GM19455 (cell line): Measurements from ENCODE around the gene CADM2.

Experiments used
- ATAC-seq: cut with Tn5 transposase; IDR thresholded peaks from one replicate; pipeline ENCODE4 v1.9.1; 2021; ENCODE audit not compliant: unreplicated experiment

Gene CADM2

GRCh38 chr3:85303156-85303555, 344.4 kb downstream of the CADM2 start:
- ATAC-seq: no peak

DNA sequence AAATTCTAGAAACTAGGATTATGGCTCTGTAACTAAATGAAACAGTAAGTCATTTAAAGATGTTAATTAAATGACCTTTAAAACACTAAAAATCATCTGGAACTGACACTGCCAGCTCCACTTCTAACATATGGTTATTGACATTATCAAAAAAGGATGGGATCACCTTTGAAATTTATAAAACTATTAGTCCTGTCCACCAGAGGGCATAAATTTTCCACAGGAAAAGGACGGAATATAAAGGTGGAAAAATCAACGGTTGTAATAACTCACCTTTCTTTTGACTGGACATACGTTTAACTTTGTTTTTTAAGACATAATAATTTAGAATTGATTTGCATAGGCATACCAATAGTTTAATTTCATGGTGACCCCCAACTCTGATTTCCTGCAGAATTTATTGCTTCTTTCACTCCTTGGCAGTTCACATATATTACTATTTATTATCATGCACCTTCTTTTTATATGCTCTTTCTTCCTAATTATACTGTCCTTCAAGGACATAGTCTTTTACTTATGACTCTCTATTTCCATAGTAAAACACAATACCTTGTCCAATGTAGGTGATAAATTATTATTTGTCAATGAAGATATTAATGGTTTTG, 345.7 kb downstream of the CADM2 start:
- no peak for ATAC-seq

DNA sequence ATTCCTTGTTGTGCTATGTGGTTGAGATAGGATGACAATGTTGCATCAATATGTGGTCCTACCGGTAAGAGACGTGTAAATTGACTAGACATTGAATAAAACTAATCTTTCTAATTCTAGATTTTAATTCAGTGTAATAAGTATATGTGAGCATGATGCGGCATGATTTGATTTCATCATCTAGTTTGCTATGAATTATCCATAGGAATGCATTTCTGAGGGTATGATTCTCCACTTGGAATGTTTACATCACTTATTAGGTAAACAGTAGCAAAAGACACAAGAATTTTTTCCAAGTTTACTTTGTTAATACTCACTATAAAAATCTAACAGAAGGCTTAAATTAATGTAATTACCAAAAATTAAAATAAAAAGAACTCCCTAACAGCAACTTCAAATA, 353.5 kb downstream of the CADM2 start:
- ATAC-seq: no peak

DNA sequence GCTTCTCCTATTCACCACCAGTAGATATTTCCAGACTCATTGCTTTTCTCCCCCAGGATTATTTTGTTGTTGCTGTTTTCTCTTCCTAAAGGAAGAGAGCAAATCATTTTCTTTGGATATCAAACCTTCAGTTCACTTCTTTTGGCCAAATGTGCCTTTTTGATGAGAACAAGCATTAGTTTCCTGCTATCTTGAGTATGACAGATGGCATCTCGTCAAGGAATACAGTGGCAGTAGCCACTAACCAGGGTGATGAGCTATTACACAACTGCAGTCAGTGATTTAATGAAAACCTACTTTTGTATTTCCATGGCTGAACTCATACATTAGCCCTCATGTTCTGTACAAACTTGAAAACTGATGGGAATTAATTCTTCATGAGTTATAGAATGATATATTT, 354.6 kb downstream of the CADM2 start:
- no peak for ATAC-seq

DNA sequence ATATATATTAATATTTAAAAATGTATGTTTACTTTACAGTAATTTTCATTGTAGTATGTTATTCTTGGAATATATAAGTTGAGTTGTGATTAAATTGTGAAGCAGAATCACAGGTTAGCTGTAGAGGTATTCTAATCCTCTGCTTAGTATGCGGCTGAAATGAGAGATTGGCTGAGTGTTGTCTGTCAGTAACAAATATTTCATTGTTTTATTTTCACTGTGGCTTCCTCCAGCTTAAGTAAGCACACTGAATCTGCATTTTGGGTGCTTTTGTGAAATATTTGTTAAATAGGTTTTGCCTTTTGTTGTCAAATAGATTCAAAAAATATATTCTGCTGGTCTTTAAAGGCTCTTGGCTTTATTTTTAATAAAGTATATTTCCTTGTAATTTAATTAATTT, 357.5 kb downstream of the CADM2 start:
- no peak for ATAC-seq

GRCh38 chr3:85321892-85322291, 363.1 kb downstream of the CADM2 start:
- no peak for ATAC-seq

- ATAC-seq: no peak
Measured at GRCh38 chr3:85330071-85330470, 371.3 kb downstream of the CADM2 start.

- ATAC-seq: no peak
Measured at GRCh38 chr3:85337895-85338294, 379.1 kb downstream of the CADM2 start.

GRCh38 chr3:85342915-85343314, 384.1 kb downstream of the CADM2 start:
- no peak for ATAC-seq

- no peak for ATAC-seq
Measured at GRCh38 chr3:85355572-85355971, 396.8 kb downstream of the CADM2 start.

DNA sequence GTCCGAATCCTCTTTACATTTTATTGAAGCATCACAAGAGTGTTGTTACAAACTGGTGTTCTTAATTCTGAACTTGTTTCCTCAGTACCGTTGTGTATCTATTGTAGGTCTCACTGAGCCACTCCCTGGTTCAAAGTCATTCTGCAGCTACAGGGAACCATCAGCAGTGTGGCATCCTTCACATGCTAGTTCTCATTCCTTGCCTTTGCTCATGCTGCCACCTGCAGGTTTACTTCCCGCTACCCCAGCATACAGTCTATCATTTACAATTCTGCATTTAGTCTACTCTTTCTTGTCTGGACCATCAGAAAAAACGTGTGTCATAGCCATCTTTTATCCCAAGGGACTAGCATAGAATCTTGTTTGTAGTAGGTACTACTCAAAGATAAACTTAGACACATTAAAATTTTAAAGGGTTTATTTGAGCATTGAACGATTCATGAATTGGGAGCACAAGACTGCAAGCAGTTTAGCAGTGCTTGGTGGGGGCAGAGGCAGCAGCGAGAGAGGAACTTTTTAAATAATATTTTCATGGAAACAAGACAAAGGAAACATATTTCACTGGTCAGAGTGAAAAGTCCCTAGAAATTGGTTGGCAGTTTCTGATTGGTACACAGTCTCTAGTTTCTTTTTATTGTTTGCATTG, 402.1 kb downstream of the CADM2 start:
- no peak for ATAC-seq

GRCh38 chr3:85364296-85364909, 405.6 kb downstream of the CADM2 start:
- no peak for ATAC-seq

- no peak for ATAC-seq
Measured at GRCh38 chr3:85370341-85370740, 411.6 kb downstream of the CADM2 start.

DNA sequence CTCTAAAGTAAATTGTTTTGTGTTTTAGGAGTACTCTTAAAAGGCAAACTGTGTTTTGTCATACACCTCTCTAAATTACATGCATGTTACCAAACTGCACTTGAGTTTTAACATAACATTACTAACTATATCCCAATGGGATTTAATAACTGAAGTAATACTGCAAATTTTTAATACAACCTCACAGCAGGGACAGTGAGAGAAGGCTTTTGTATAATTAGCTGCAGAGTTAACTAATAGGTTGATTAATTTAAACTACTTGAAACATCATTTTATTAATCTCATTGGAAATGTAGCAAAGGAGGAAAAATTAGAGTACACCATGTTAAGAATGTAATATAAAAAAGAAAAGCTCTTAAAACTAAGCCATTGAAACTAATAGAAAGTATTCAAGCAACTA, 417.3 kb downstream of the CADM2 start:
- ATAC-seq: no peak

- ATAC-seq: no peak
Measured at GRCh38 chr3:85377115-85377514, 418.3 kb downstream of the CADM2 start.

DNA sequence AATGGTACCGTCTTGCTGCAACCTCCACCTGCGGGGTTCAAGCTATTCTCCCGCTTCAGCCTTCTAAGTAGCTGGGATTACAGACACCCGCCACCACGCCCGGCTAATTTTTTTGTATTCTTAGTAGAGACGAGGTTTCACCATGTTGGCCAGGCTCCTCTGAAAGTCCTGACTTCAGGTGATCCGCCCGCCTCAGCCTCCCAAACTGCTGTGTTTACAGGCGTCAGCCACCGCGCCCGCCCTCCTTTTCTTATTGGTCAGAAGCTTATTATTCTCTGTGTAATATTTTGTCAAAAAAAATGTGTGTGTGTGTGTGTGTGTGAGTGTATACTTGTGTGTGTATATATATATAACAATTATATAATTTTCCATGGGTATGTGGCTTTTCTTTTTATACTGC, 425.6 kb downstream of the CADM2 start:
- ATAC-seq: no peak

DNA sequence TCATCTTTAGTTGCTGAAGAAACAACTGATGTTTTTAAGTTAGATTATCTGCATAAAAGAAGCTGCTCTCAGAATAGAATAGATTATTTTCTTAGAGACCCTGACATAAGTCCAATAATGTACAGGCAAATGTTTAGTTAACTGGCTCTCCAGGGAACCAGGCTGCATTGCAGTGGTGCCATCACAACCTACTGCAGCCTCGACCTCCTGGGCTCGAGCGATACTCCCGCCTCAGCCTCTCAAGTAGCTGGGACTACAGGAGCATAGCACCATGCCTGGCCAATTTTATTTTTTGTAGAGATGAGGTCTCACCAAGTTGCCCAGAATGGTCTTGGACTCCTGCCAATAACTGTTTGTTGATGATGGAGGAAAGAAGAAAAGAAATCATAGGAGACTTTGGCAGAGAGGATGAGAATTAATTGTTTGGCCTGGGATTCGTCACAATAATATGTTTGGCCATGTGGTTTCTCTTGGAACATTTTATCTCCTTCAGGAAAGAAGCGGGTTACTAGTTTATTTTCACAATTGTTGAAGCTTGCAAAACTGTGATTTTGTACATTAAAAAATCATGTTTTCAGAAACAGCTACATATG, 429.2 kb downstream of the CADM2 start:
- ATAC-seq: no peak

DNA sequence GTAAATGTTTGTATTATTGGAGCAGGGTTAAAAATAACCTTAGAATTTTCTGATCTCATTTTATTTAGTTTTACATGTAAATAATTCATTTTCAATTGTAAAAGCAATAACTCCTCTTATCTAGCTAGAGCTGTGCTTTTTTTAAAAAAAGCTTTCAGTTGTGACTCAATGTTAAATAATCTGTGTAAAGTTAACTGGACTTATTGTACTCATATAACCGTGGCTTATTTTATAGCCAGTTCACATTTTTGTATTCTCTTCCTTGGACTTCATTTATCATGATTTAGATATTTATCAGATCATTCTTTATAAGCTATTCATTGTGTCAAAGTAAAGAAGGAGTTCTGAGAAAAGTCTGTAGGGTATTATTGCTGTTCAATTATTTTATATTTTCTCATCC, 435.6 kb downstream of the CADM2 start:
- ATAC-seq: no peak

DNA sequence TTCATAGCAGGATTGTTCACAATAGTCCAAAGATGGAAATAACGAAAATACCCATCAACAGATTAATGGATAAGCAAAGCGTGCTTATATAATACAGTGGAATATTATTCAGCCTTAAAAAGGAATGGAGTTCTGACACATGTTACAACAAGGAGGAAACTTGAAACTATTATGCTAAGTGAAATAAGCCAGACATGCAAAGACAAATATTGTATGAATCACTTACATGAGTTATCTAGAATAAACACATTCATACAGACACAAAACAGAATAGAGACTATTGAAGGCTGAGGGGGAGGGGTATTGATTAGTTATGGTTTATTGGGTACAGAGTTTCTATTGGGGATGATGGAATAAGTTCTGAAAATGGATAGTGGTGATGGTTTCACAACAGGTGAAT, 438.6 kb downstream of the CADM2 start:
- no peak for ATAC-seq

DNA sequence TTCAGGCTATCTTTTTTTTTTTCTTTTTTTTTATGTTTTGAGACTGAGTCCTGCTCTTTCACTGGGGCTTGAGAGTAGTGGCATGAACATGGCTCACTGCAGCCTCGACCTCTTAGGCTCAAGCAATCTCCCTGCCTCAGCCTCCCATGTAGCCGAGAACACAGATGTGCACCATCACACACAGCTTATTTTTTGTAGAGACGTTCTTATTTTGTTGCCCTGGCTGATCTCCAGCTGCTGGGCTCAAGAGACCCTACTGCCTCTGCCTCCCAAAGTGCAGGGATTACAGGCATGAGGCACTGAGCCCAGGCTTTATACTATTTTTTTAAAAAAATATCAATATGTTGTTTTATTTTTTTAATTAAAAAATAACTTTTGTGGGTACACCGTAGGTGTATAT, 467.3 kb downstream of the CADM2 start:
- no peak for ATAC-seq

DNA sequence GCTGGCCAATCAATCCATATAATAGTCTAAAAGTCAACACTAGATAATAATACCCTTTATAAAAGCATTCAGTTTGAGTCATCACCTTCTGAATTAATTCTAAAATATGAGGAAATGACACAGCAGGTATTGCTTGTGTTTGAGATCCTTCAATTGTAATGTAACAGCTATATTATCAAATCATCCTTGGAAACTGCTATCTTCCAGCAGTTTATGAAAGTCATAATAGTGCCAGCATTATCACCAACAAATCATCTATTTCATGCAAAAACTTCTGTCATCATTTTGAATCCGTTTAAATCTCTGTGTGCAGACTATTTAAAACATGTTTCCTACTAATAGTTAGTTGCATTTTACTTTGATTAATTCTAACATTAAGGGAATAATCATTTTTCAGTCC, 468.7 kb downstream of the CADM2 start:
- no peak for ATAC-seq

- ATAC-seq: no peak
Measured at GRCh38 chr3:85432081-85432480, 473.3 kb downstream of the CADM2 start.
